CD14-positive monocyte (primary cell): ENCODE measurements around the gene ID1. TPM values are rescaled to one million over a fixed set of nuclear protein-coding genes. Genes with fewer than 3 reads are reported as not detected.

Source experiments
- DNase-seq, 3 donors: peaks; one replicate each; pipeline ENCODE4 v3.0.0-alpha.2; 2011 to 2022
- H2AFZ ChIP-seq: 2 replicates; pipeline ENCODE4 v1.6.0; 2012; ENCODE audit warnings: mild to moderate bottlenecking, low read depth, low read length, inconsistent platforms; ENCODE audit not compliant: insufficient read depth, poor library complexity, severe bottlenecking
- H3K27ac ChIP-seq, 2 donors: 1 replicate in 1 of 2; 2 replicates in 1 of 2; pipeline ENCODE4 v1.5.1; 2012 to 2013; ENCODE audit warnings: low read length in 2 of 2, control low read depth in 1 of 2, inconsistent platforms in 1 of 2, low read depth in 1 of 2, mild to moderate bottlenecking in 1 of 2
- H3K27me3 ChIP-seq, 2 donors: one replicate each; pipeline versions ENCODE4 v1.6.0 to v1.6.1; 2011 to 2013; ENCODE audit warnings: low read length in 2 of 2; ENCODE audit not compliant: control insufficient read depth in 2 of 2, insufficient read depth in 2 of 2
- H3K36me3 ChIP-seq, 2 donors: replicated peaks in 1 of 2; 1 replicate in 1 of 2; 2 replicates in 1 of 2; pipeline versions ENCODE4 v1.5.1 to v1.6.1; 2012 to 2013; ENCODE audit warnings: low read length in 2 of 2, control low read depth in 1 of 2, inconsistent platforms in 1 of 2, mild to moderate bottlenecking in 1 of 2; ENCODE audit not compliant: insufficient read depth in 2 of 2, control insufficient read depth in 1 of 2
- H3K4me1 ChIP-seq, 2 donors: 1 replicate in 1 of 2; 2 replicates in 1 of 2; pipeline versions ENCODE4 v1.5.1 to v1.6.1; 2012 to 2013; ENCODE audit warnings: low read length in 2 of 2, control low read depth in 1 of 2, inconsistent platforms in 1 of 2, mild to moderate bottlenecking in 1 of 2, moderate library complexity in 1 of 2; ENCODE audit not compliant: insufficient read depth in 2 of 2, control insufficient read depth in 1 of 2
- H3K4me2 ChIP-seq: replicated peaks from 2 replicates; pipeline ENCODE3; 2012; ENCODE audit warnings: low read length, moderate library complexity, mild to moderate bottlenecking; ENCODE audit not compliant: poor library complexity, severe bottlenecking; ENCODE audit errors: extremely low read depth
- H3K4me3 ChIP-seq, 3 experiments: fragments of 200-600 bp in 1 of 3; sonication (generic) in 1 of 3; replicated peaks in 1 of 3; 1 replicate in 2 of 3; 2 replicates in 1 of 3; pipeline ENCODE4 v1.5.1; 2011 to 2013; ENCODE audit warnings: low read length in 3 of 3, mild to moderate bottlenecking in 3 of 3, control low read depth in 2 of 3, low read depth in 2 of 3, inconsistent platforms in 1 of 3, moderate library complexity in 1 of 3
- H3K79me2 ChIP-seq: 2 replicates; pipeline ENCODE4 v1.6.0; 2012; ENCODE audit warnings: mild to moderate bottlenecking, control low read depth, inconsistent platforms, low read length, moderate library complexity; ENCODE audit not compliant: insufficient read depth
- H3K9ac ChIP-seq: 2 replicates; pipeline ENCODE4 v1.6.0; 2017; ENCODE audit warnings: low read length, mild to moderate bottlenecking; ENCODE audit not compliant: insufficient read depth, poor library complexity, severe bottlenecking
- H3K9me3 ChIP-seq, 2 donors: replicated peaks in 1 of 2; 1 replicate in 1 of 2; 2 replicates in 1 of 2; pipeline versions ENCODE4 v1.5.1 to v1.6.1; 2012 to 2013; ENCODE audit warnings: low read length in 2 of 2, control low read depth in 1 of 2; ENCODE audit not compliant: control insufficient read depth in 1 of 2, insufficient read depth in 1 of 2
- H4K20me1 ChIP-seq: 2 replicates; pipeline ENCODE4 v1.6.0; 2012; ENCODE audit warnings: mild to moderate bottlenecking, low read length, control low read depth, moderate library complexity; ENCODE audit not compliant: insufficient read depth
- H3K27ac Mint-ChIP-seq, 7 donors: one replicate each; pipeline ENCODE4 v1.8.0; 2020; ENCODE audit warnings: mild to moderate bottlenecking in 7 of 7, mixed read lengths in 7 of 7, moderate library complexity in 6 of 7, inconsistent platforms in 2 of 7
- H3K27me3 Mint-ChIP-seq, 3 donors: one replicate each; pipeline ENCODE4 v1.8.0; 2021 to 2022; ENCODE audit warnings: low read depth in 3 of 3, mild to moderate bottlenecking in 3 of 3, mixed read lengths in 3 of 3, moderate library complexity in 3 of 3, inconsistent platforms in 1 of 3
- H3K36me3 Mint-ChIP-seq, 2 donors: one replicate each; pipeline ENCODE4 v1.8.0; 2020; ENCODE audit warnings: mixed read lengths in 2 of 2, inconsistent platforms in 1 of 2, mild to moderate bottlenecking in 1 of 2
- H3K4me1 Mint-ChIP-seq: one replicate; pipeline ENCODE4 v1.8.0; 2020; ENCODE audit warnings: mild to moderate bottlenecking, mixed read lengths
- H3K4me3 Mint-ChIP-seq, 2 donors: one replicate each; pipeline ENCODE4 v1.8.0; 2020; ENCODE audit warnings: mild to moderate bottlenecking in 2 of 2, mixed read lengths in 2 of 2, moderate library complexity in 1 of 2
- H3K9me3 Mint-ChIP-seq, 7 donors: one replicate each; pipeline ENCODE4 v1.8.0; 2020 to 2022; ENCODE audit warnings: mixed read lengths in 7 of 7, mild to moderate bottlenecking in 6 of 7, moderate library complexity in 6 of 7, inconsistent platforms in 2 of 7
- WGBS: methylation state at CpG from one replicate; pipeline ENCODE4 v1.1.5; 2013; ENCODE audit warnings: missing lambda C conversion rate; ENCODE audit not compliant: insufficient coverage; 5-methylcytosine and 5-hydroxymethylcytosine counted together
- intact Hi-C, 2 donors: fragments of 100-400 bp; cut with micrococcal nuclease; formaldehyde crosslinking; loops; one replicate each; pipeline versions ENCODE4 v1.15.0 to v1.15.1; 2023
- polyA plus RNA-seq, 3 donors: library from polyadenylated mRNA; depleted of rRNA in 1 of 3; unstranded in 2 of 3; stranded (reverse) in 1 of 3; fragments of 300-500 nt in 2 of 3; fragments of >200 nt in 1 of 3; fragmentation: Illumina TruSeq in 2 of 3; gene quantifications; 1 replicate in 2 of 3; 2 replicates in 1 of 3; pipeline ENCODE4 v1.2.3, GENCODE V29; 2012 to 2021
- TF ChIP-seq, protein P1 (sequence below): fragments of 200-600 bp; IDR thresholded peaks from one replicate; pipeline ENCODE4 v1.8.0; 2022; ENCODE audit warnings: antibody characterized with exemption, mild to moderate bottlenecking

Gene ID1
- polyA plus RNA-seq, 3 donors, result 3.9 to 129 (median 12.5) TPM

DNA sequence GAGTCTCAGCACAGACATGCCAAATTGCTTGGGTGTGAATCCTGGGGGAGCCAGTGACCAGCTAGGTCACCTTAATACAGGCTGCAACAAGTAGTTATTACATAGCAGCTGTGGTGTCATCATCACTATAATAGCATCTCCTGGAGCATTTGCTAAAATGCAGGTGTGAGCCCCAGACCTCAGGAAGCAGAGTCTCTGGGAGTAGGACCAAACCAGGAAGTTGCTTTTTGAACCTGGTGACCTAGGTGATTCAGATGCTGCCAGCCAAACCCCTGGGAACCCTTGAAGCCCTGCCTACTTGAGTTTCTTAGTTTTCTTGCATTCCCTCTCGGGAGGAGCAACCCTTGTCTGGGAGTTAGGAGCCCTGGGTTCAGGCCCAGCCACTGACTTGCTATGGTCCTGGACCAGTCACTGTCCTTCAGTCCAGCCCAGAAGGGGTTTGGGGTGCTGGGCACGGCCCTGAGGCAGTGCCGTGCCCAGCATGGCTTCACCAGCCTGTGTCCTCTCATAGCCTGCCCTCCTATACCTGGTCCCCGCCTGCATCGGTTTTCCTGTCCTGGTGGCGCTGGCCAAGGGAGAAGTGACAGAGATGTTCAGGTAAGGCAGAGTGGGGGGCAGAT is 39.3 kb upstream of the ID1 start:
- H3K79me2 ChIP-seq, result peaks cover 4% of the 10 kb centered on the region
- DNase-seq, result no peak
- H3K4me3 Mint-ChIP-seq, result no peak overlapping the region
- H3K27me3 Mint-ChIP-seq, result no peaks in the 10 kb centered on the region
- no peak overlapping the region for H3K9ac ChIP-seq
- H3K27ac ChIP-seq, result no peak overlapping the region
- H3K4me1 ChIP-seq, result peaks cover 9 to 11% of the 10 kb centered on the region in 2 donors
- no peaks in the 10 kb centered on the region for H3K9me3 ChIP-seq
- H3K4me1 Mint-ChIP-seq, result peaks cover 28% of the 10 kb centered on the region
- H3K27me3 ChIP-seq, result no peaks in the 10 kb centered on the region
- peaks cover 77 to 93% of the 10 kb centered on the region in 2 donors for H3K36me3 Mint-ChIP-seq
- intact Hi-C loops, result no loop called here
- H3K4me3 ChIP-seq, result no peak overlapping the region
- peaks cover 0 to 2% (median 0%) of the 10 kb centered on the region in 7 donors for H3K9me3 Mint-ChIP-seq
- H4K20me1 ChIP-seq, result peaks cover 73% of the 10 kb centered on the region
- H3K27ac Mint-ChIP-seq, result peak overlapping the region in 1 of 7 donors; percentile 54
- WGBS, result 100% methylated on average over 2 of the region's 6 CpGs
- peaks cover 88 to 99% of the 10 kb centered on the region in 2 donors for H3K36me3 ChIP-seq
- TF ChIP-seq, protein P1, sequence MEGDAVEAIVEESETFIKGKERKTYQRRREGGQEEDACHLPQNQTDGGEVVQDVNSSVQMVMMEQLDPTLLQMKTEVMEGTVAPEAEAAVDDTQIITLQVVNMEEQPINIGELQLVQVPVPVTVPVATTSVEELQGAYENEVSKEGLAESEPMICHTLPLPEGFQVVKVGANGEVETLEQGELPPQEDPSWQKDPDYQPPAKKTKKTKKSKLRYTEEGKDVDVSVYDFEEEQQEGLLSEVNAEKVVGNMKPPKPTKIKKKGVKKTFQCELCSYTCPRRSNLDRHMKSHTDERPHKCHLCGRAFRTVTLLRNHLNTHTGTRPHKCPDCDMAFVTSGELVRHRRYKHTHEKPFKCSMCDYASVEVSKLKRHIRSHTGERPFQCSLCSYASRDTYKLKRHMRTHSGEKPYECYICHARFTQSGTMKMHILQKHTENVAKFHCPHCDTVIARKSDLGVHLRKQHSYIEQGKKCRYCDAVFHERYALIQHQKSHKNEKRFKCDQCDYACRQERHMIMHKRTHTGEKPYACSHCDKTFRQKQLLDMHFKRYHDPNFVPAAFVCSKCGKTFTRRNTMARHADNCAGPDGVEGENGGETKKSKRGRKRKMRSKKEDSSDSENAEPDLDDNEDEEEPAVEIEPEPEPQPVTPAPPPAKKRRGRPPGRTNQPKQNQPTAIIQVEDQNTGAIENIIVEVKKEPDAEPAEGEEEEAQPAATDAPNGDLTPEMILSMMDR, result no peak
- H3K4me2 ChIP-seq, result no peak overlapping the region
- H2AFZ ChIP-seq, result no peak overlapping the region

DNA sequence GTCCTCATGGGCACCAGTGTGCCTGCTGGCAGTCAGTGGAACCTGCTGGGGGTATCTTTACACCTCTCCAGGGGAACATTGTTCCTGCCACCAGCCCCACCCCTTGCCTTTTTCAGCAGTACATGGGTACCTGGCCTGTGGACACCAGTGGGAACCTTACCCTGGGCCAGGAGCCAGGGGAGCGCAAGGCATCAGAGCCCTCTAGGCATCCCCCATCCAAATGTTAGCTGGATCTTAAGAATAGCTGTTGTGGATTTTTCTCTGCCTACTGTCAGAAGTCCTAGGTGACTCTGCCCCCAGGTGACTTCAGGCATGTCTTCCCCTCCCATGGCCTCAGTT is 38.8 kb upstream of the ID1 start:
- Histone ChIP-seq H3K27me3 (no peaks in the 10 kb centered on the region), H3K4me3 (no peak overlapping the region), H3K4me2 (no peak overlapping the region), H4K20me1 (peaks cover 68% of the 10 kb centered on the region), H3K9ac (no peak overlapping the region), H2AFZ (no peak overlapping the region), H3K9me3 (no peaks in the 10 kb centered on the region), H3K27ac (no peak overlapping the region), H3K36me3 (peaks cover 85 to 100% of the 10 kb centered on the region in 2 donors), H3K79me2 (peaks cover 4% of the 10 kb centered on the region), H3K4me1 (peaks cover 4 to 6% of the 10 kb centered on the region in 2 donors)
- peaks cover 74 to 90% of the 10 kb centered on the region in 2 donors for H3K36me3 Mint-ChIP-seq
- H3K4me3 Mint-ChIP-seq, result no peak overlapping the region
- H3K4me1 Mint-ChIP-seq, result peaks cover 23% of the 10 kb centered on the region
- TF ChIP-seq, protein P1, result no peak
- H3K27ac Mint-ChIP-seq, result peak overlapping the region in 2 of 7 donors; percentile 12 to 37
- DNase-seq, result no peak
- peaks cover 0 to 2% (median 0%) of the 10 kb centered on the region in 7 donors for H3K9me3 Mint-ChIP-seq
- intact Hi-C loops, result no loop called here
- WGBS, result no CpG with 5 or more reads among the region's 1 CpG
- no peaks in the 10 kb centered on the region for H3K27me3 Mint-ChIP-seq
